Stimulated activated CD4-positive, alpha-beta T cell treated with anti-CD3 and anti-CD28 coated beads, Interleukin-15, amount 100 ng/mL, for 48 hours (primary cell): ENCODE measurements around the gene NIFK.

Source experiments
- DNase-seq, 2 donors: peaks; one replicate each; pipeline ENCODE4 v3.0.0-alpha.2; 2020; ENCODE audit warnings: low read depth in 2 of 2

Gene NIFK

GRCh38 chr2:121736462-121737336 lies at the start of gene NIFK:
Gene NIFK (minus strand): TSS chr2:121736875. CDS start chr2:121736850, 25 bp downstream.
- peak; percentile 100 for DNase-seq

- DNase-seq = no peak
Measured at GRCh38 chr2:121783180-121783579, 46.5 kb upstream of the NIFK start.

GRCh38 chr2:121778741-121779487 lies 42.2 kb upstream of the NIFK start:
- no peak for DNase-seq

GRCh38 chr2:121777699-121778058 lies 41.0 kb upstream of the NIFK start:
- no peak for DNase-seq

GRCh38 chr2:121776885-121777698 lies 40.4 kb upstream of the NIFK start:
- no peak for DNase-seq

GRCh38 chr2:121776361-121776760 lies 39.7 kb upstream of the NIFK start:
- DNase-seq = no peak

- no peak for DNase-seq
Measured at GRCh38 chr2:121774235-121774634, 37.6 kb upstream of the NIFK start.

GRCh38 chr2:121771976-121772742 lies 35.5 kb upstream of the NIFK start:
- DNase-seq = no peak

- no peak for DNase-seq
Measured at GRCh38 chr2:121768143-121768755, 31.6 kb upstream of the NIFK start.

GRCh38 chr2:121766624-121767023 lies 29.9 kb upstream of the NIFK start:
- no peak for DNase-seq

- DNase-seq = no peak
Measured at GRCh38 chr2:121764681-121765228, 28.1 kb upstream of the NIFK start.

- DNase-seq = peak; percentile 96 to 97
Measured at GRCh38 chr2:121755237-121756111, 18.8 kb upstream of the NIFK start, which contains the start of gene TSN. Gene TSN (plus strand): TSS chr2:121755651. CDS start chr2:121755780, 129 bp downstream.

- DNase-seq = no peak
Measured at GRCh38 chr2:121754851-121755236, 18.2 kb upstream of the NIFK start.

GRCh38 chr2:121748202-121748601 lies 11.5 kb upstream of the NIFK start:
- DNase-seq = no peak

- DNase-seq = peak; percentile 48 to 58
Measured at GRCh38 chr2:121746071-121746578, 9.4 kb upstream of the NIFK start.

- DNase-seq = no peak
Measured at GRCh38 chr2:121741450-121741849, 4.8 kb upstream of the NIFK start.

- DNase-seq = no peak
Measured at GRCh38 chr2:121740973-121741372, 4.3 kb upstream of the NIFK start.

GRCh38 chr2:121736140-121736461 lies 574 bp downstream of the NIFK start:
- no peak for DNase-seq

GRCh38 chr2:121735518-121736074 lies 1.1 kb downstream of the NIFK start:
- no peak for DNase-seq
